ELF-1 (cell line): ENCODE results near the gene HMGN2.

Source experiments
- DNase-seq: peaks from one replicate; pipeline ENCODE4 v3.0.0-alpha.2; 2016; ENCODE audit warnings: low read depth, low spot score

Gene HMGN2

GRCh38 chr1:26472320-26472900 lies at the start of gene HMGN2:
Gene HMGN2 (plus strand): TSS chr1:26472440. CDS start chr1:26472613, 173 bp downstream.
- peak; percentile 94 for DNase-seq

- DNase-seq: peak; percentile 43
Observed at GRCh38 chr1:26429721-26430120, 42.5 kb upstream of the HMGN2 start.

DNA sequence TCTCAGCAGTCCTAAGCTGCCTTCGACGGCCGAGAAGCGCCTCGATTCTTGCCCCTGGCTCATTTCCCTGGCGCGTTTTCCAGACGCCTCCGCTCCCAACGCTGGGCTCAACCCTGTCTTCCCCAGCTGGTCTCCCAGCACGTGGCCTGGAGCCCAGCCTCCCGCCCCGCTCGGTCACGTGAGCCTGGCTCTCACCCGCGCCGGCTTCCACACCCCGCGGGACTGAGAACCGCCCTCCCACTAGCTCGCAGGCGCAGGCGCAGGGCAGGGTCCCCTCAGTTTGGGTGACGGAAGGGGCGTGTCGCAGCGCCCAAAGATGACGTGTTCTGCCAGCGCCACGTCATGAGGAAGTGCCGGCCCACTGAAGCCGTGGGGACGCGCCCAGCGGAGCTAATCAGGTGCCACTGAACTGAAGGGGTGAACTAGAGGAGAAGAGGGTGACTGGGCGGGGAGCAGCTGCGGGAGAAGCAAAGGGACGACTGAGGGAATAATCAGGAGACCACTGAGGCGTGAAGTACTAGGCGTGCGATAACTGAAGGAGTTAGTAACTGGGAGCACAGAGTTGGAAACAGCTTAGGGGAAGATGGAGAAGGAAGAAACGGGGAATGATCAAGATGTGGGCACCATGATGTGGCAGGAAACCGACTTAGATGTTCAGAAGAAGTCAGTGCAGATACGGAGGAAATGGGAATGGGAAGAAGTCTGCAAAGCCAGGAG lies 40.1 kb upstream of the HMGN2 start, which contains the start of gene DHDDS:
Gene DHDDS (plus strand): TSS at position 343 of the 717 bp plus-strand sequence. CDS start 625 bp downstream, outside the sequence.
- DNase-seq: peak; percentile 99

- DNase-seq: no peak
Observed at GRCh38 chr1:26432793-26433192, 39.4 kb upstream of the HMGN2 start.

GRCh38 chr1:26434161-26434752 lies 38.0 kb upstream of the HMGN2 start:
- no peak for DNase-seq

- no peak for DNase-seq
Observed at GRCh38 chr1:26438041-26438440, 34.2 kb upstream of the HMGN2 start.

- no peak for DNase-seq
Observed at GRCh38 chr1:26440259-26440658, 32.0 kb upstream of the HMGN2 start.

DNA sequence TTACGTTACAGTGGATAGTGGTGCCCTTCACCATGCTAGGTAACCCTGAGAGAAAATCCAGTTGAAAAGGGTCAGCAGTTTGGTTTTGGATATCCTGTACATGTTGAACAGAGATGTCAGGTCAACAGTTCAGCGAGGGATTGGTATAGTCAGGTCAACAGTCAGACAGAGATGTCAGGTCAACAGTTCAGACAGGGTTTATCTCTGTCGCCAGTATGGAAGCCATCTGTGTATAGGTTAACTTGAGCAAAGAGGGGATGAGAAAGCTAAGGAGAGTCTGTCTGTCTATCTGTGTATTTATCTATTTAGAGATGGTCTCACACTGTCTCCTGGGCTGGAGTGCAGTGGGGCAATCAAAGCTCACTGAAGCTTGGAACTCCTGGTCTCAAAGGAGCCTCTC lies 22.4 kb upstream of the HMGN2 start:
- no peak for DNase-seq

GRCh38 chr1:26450908-26451307 lies 21.3 kb upstream of the HMGN2 start:
- DNase-seq: no peak

DNA sequence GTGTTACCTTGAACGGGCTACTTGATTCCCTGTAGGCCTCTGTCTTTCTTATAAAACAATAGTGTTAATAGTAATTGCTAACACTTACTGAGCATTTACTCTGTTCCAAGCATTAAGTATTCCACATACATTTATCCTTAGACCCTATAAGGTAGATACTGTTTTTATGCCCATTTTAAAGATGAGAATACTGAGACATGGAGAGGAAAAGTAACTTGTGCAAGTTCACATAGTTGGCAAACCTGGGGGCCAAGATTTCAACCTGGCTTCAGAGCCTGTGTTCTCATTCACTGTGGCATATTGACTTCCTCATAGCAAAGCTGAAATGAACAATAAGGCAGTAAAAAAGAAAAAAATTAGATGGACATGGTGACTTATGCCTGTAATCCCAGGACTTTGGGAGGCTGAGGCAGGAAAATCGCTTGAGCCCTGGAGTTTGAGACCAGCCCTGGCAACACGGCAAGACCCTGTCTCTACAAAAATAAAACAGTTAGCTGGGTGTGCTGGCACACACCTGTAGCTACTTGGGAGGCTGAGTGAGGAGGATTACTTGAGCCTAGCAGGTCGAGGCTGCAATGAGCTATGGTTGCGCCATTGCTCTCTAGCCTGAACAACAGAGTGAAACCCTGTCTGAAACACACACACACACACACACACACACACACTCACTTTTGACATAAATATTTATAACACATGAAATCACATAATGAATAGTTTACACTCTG lies 19.6 kb upstream of the HMGN2 start:
- DNase-seq: no peak

DNA sequence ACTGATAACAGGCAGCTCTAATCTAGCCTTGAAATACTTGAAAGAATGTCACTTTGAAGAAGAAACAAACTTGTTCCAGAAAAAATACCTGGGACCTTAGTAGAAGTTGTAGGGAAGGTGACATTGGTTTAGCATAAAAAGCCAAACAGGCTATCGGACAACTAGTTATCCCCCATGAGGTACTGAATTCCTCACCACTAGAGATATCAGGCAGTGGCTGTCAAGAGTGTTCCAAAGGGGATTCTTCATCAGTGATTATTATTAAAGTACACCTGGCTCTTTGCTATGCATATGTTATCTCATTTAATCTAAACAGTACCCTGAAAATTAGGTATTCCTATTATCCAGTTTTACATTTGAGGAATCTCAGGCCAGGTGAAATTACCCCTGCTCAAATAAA lies 13.1 kb upstream of the HMGN2 start:
- no peak for DNase-seq

GRCh38 chr1:26459573-26460031 lies 12.6 kb upstream of the HMGN2 start:
- no peak for DNase-seq

DNA sequence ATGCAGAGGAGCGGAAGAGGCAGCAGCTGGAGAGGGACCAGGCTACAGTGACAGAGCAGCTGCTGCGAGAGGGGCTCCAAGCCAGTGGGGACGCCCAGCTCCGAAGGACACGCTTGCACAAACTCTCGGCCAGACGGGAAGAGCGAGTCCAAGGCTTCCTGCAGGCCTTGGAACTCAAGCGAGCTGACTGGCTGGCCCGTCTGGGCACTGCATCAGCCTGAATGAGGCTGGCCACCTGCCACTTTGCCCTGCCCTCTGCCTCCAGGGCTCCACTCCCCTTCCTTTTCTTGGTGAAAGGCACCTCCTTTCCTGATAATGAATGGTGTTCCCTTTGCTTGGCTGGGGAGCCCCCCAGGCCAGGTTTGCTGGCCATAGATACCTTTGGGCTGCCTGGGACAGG lies 3.3 kb upstream of the HMGN2 start:
- peak; percentile 53 for DNase-seq

GRCh38 chr1:26469558-26469957 lies 2.7 kb upstream of the HMGN2 start:
- DNase-seq: no peak

DNA sequence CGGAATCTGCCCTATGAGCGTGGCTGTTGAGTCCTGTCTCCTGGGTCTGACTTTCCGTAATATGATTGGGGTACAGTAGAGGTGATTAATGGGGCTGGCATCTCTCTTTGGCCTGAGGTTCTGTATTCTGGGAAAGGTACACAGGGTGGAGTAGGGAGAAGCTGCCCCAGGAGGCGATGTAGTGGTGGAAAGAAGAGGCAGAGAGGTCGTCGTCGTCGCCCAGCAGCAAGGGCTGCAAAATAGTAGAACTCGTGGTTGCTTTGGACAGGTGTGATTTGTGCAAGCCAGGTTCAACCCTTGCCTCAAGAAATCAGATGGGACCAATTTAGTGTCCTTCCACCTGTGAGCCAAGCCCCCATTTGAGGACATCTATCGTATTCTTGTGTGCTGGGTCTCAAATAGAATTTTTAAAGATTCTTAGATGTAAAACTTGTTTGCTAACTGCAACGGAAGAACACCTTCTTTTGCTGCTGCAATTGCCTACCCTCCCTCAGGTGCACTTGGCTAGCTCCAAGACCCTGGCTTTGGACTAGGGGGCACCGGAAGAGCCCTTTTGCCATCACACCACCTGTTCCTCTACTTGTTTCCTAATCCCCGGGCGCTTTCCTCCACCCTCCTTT lies 1.3 kb upstream of the HMGN2 start:
- DNase-seq: no peak

DNA sequence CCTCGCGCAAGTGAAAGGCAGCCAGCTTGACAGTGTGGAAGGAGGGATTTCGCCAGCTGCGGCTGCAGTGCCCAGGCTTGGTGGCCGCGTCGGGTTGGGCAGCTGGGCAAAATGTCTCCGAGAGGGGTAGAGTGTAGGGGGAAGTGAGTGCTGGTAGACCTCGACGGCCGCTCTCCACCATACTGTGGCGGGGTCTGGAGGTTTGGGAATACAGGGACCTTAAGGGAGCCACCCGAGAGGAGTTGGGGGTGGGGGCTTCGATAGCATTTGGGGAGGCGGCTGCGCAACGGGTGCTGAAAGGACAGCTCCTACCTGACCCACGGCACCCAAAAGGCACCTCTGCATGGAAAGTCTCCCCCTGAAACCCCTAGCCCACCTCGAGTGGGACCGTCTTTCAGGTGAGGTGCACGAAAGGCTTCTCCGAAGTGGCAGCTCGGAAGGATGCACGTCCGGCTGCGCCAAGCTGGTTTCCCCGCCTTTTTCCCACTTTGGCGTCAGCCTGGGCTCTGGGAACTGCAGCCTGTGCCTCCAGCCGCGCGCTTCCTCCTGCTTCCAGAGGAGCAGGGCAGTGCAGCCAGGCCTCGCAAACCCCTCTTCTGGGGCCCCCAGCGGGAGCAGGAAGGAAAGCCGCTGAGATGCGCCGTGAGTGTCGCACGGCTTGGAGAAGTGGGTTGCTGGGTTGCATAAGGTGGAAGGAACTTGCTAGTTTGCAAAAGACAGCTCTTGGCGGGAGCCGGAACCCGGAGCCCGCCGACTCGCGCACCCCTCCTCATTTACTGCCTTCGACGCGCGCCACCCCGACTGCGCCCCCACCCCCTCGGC lies 531 bp upstream of the HMGN2 start:
- peak; percentile 87 for DNase-seq

DNA sequence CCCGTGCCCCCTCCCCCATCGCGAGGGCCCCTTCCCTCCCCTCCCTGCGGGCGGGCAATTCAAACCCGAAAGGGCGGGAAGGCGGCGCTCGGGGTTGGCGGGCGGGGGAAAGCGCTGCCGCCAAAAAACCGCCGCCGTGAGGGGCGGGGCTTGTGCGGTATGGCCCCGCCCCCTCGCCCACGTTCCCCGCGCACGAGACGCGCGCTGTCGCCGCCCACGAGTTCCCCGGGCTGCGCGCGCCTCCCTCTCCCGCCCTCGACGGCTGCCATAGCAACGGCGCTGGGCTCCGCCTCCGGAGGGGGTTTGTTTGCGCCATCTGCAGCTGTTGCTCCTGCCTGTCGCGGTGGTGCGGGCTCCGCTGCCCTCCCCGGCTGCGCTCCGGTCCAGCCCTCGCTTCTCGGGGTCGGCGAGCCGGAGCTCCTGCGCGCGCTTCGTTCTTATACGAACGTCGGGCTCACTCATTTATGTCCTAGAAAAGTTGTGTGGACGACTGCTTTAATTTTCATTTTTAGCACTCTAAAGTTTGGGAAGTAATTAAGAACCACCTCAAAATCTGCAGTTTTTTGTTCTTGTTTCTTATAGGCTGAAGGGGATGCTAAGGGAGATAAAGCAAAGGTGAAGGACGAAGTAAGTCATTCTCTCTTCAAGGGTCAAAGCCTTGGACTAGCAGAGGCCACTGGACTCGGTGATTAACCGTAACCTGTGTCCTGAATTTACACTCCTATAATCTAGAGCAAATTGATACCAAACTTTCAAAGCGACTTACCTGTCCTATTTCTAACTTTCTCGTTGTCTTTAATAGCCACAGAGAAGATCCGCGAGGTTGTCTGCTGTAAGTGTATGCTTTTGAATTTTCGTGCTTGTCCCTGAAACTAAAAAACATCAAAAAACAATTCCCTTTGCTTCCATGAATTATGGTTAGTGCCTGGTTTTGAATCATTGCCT lies 933 bp downstream of the HMGN2 start:
- DNase-seq: peak; percentile 96

- no peak for DNase-seq
Observed at GRCh38 chr1:26474818-26475217, 2.6 kb downstream of the HMGN2 start.

- DNase-seq: no peak
Observed at GRCh38 chr1:26475989-26476388, 3.7 kb downstream of the HMGN2 start.

- DNase-seq: no peak
Observed at GRCh38 chr1:26476958-26477357, 4.7 kb downstream of the HMGN2 start.
